ENCODE results near the gene PTPN20. TPM values are rescaled to one million over a fixed set of nuclear protein-coding genes. Genes with fewer than 3 reads are reported as not detected.

PTPN20 gene
- polyA plus RNA-seq, 2 of the 4 experiments (the other 2 are of a cell fraction), result 5.3 to 8.1 TPM

- Histone ChIP-seq H3K4me1 (no peaks in the 10 kb centered on the region), H3K4me2 (no peak overlapping the region)
- 46% methylated on average over 5 of the region's 6 CpGs for WGBS (ENCODE audit: missing lambda C conversion rate)
Observed at GRCh38 chr10:47049056-47049851, 138.0 kb downstream of the PTPN20 start.

DNA sequence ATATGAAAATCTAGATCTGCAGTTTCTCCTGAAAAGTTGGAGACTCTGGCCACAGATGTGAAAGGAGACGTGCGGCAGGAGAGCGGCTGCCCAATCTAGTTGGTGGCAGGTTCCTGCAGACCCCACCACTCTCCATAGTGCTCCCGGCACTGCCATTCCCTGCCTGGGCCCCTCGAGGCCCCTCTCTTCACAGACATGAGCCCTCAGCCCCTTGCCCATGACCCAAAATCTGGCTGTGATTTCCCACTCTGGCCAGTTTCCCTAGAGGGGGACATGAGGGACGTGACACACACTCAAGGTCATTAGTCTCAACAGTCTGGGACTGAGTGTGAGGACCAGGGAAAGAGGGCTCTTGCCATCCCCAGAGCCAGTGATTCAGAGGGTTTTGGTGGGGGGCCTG lies 138.7 kb downstream of the PTPN20 start:
- DNase-seq (ENCODE audit: low read depth in 1 of 2, low spot score in 1 of 2), result no peak
- ATAC-seq, result no peak
- H3K4me1 ChIP-seq, result no peaks in the 10 kb centered on the region
- no peak overlapping the region for H3K4me3 ChIP-seq
- ChIA-PET POLR2A (no interaction called here), CTCF (interaction anchor here (4.6 to 11.8 kb wide), 3 partner anchors 14 to 262 kb away, joined by 59 to 213 read pairs (median 61); no protein-coding TSS in a partner anchor)
- 53% methylated on average over 6 of the region's 6 CpGs for WGBS (ENCODE audit: missing lambda C conversion rate)
- no peak overlapping the region for H3K27ac ChIP-seq
- H3K9me3 ChIP-seq, result no peaks in the 10 kb centered on the region
- FAIRE-seq, result no peak
- H3K4me2 ChIP-seq, result no peak overlapping the region
- TF ChIP-seq MAFK (IDR thresholded peaks at IDR 0.05; ENCODE audit: partially characterized antibody), result no peak
- TF ChIP-seq, protein P1, sequence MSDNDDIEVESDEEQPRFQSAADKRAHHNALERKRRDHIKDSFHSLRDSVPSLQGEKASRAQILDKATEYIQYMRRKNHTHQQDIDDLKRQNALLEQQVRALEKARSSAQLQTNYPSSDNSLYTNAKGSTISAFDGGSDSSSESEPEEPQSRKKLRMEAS (IDR thresholded peaks at IDR 0.05), result no peak
- TF ChIP-seq NFE2L2 (conservative IDR thresholded peaks at IDR 0.05; ENCODE audit: low read length), result no peak
- no peak for TF ChIP-seq CHD2 (IDR thresholded peaks at IDR 0.05; ENCODE audit: low read length, partially characterized antibody)
- TF ChIP-seq, protein P2, sequence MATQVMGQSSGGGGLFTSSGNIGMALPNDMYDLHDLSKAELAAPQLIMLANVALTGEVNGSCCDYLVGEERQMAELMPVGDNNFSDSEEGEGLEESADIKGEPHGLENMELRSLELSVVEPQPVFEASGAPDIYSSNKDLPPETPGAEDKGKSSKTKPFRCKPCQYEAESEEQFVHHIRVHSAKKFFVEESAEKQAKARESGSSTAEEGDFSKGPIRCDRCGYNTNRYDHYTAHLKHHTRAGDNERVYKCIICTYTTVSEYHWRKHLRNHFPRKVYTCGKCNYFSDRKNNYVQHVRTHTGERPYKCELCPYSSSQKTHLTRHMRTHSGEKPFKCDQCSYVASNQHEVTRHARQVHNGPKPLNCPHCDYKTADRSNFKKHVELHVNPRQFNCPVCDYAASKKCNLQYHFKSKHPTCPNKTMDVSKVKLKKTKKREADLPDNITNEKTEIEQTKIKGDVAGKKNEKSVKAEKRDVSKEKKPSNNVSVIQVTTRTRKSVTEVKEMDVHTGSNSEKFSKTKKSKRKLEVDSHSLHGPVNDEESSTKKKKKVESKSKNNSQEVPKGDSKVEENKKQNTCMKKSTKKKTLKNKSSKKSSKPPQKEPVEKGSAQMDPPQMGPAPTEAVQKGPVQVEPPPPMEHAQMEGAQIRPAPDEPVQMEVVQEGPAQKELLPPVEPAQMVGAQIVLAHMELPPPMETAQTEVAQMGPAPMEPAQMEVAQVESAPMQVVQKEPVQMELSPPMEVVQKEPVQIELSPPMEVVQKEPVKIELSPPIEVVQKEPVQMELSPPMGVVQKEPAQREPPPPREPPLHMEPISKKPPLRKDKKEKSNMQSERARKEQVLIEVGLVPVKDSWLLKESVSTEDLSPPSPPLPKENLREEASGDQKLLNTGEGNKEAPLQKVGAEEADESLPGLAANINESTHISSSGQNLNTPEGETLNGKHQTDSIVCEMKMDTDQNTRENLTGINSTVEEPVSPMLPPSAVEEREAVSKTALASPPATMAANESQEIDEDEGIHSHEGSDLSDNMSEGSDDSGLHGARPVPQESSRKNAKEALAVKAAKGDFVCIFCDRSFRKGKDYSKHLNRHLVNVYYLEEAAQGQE (IDR thresholded peaks at IDR 0.05), result no peak
- TF ChIP-seq HEYL (CRISPR knock-in tag; IDR thresholded peaks at IDR 0.05), result no peak

More at GRCh38 chr10:47049056-47049851, 138.0 kb downstream of the PTPN20 start:
- CTCF ChIA-PET, result interaction anchor here (1.3 to 11.8 kb wide), 7 partner anchors 11 to 292 kb away, joined by 3 to 213 read pairs (median 26); no protein-coding TSS in a partner anchor
- Histone ChIP-seq H3K9me3 (no peaks in the 10 kb centered on the region), H3K27ac (no peak overlapping the region), H3K4me3 (no peak overlapping the region)
- no peak for FAIRE-seq
- no peak for ATAC-seq
- no peak for DNase-seq (ENCODE audit: low read depth in 1 of 2, low spot score in 1 of 2)
- TF ChIP-seq, protein P3, sequence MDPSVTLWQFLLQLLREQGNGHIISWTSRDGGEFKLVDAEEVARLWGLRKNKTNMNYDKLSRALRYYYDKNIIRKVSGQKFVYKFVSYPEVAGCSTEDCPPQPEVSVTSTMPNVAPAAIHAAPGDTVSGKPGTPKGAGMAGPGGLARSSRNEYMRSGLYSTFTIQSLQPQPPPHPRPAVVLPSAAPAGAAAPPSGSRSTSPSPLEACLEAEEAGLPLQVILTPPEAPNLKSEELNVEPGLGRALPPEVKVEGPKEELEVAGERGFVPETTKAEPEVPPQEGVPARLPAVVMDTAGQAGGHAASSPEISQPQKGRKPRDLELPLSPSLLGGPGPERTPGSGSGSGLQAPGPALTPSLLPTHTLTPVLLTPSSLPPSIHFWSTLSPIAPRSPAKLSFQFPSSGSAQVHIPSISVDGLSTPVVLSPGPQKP (IDR thresholded peaks at IDR 0.05; ENCODE audit: low read depth, low read length), result no peak
- TF ChIP-seq HEYL (CRISPR knock-in tag; IDR thresholded peaks at IDR 0.05) (no peak), HMGXB4 (CRISPR knock-in tag; IDR thresholded peaks at IDR 0.05; ENCODE audit: borderline replicate concordance) (no peak), HOXB5 (CRISPR knock-in tag; IDR thresholded peaks at IDR 0.05) (no peak), ZNF302 (CRISPR knock-in tag; IDR thresholded peaks at IDR 0.05) (no peak), TFCP2L1 (CRISPR knock-in tag; IDR thresholded peaks at IDR 0.05) (no peak), ESRRA (IDR thresholded peaks at IDR 0.05; ENCODE audit: borderline replicate concordance, low read length) (no peak), RARB (CRISPR knock-in tag; IDR thresholded peaks at IDR 0.05) (no peak), EHMT2 (IDR thresholded peaks at IDR 0.05; ENCODE audit: low read depth) (no peak), BCL3 (IDR thresholded peaks at IDR 0.05) (no peak), RFX5 (IDR thresholded peaks at IDR 0.05) (no peak), KDM1A (IDR thresholded peaks at IDR 0.05; ENCODE audit: low read depth) (no peak), KDM5A (IDR thresholded peaks at IDR 0.05) (no peak), CHD2 (IDR thresholded peaks at IDR 0.05; ENCODE audit: low read length, partially characterized antibody) (no peak), MYC (IDR thresholded peaks at IDR 0.05; ENCODE audit: borderline replicate concordance, low read length) (no peak)
- TF ChIP-seq, protein P2 (IDR thresholded peaks at IDR 0.05), result no peak
- POLR2A ChIA-PET, result no interaction called here
